Smooth muscle cell (in vitro differentiated cells): Measurements from ENCODE around the gene ADAMTSL3. TPM values are rescaled to one million over a fixed set of nuclear protein-coding genes. Genes with fewer than 3 reads are reported as not detected.

ENCODE experiments used
- DNase-seq: peaks from one replicate; lab custom pipeline; 2025; ENCODE audit not compliant: unreplicated experiment; lab: John Stamatoyannopoulos, UW
- H2AFZ ChIP-seq: fragments of 200-600 bp; sonication (generic); 2 replicates; pipeline ENCODE4 v1.6.0; 2016; ENCODE audit warnings: antibody characterized with exemption, low read depth, mild to moderate bottlenecking
- H3F3A ChIP-seq: fragments of 200-600 bp; sonication (generic); 2 replicates; pipeline ENCODE4 v1.6.0; 2017; ENCODE audit warnings: antibody characterized with exemption, low read depth
- H3K27ac ChIP-seq: fragments of 200-600 bp; sonication (generic); 2 replicates; pipeline ENCODE4 v1.5.1; 2016; ENCODE audit warnings: low read depth, mild to moderate bottlenecking
- H3K27me3 ChIP-seq: fragments of 200-600 bp; sonication (generic); 2 replicates; pipeline ENCODE4 v1.6.1; 2016; ENCODE audit warnings: low read depth, mild to moderate bottlenecking
- H3K36me3 ChIP-seq: fragments of 200-600 bp; sonication (generic); 2 replicates; pipeline ENCODE4 v1.5.1; 2016; ENCODE audit warnings: low read depth
- H3K4me1 ChIP-seq: fragments of 200-600 bp; sonication (generic); 2 replicates; pipeline ENCODE4 v1.5.1; 2016; ENCODE audit warnings: low read depth
- H3K4me2 ChIP-seq: fragments of 200-600 bp; sonication (generic); 2 replicates; pipeline ENCODE4 v1.6.0; 2016; ENCODE audit warnings: mild to moderate bottlenecking
- H3K4me3 ChIP-seq: fragments of 200-600 bp; sonication (generic); 2 replicates; pipeline ENCODE4 v1.5.1; 2016; ENCODE audit warnings: mild to moderate bottlenecking
- H3K79me2 ChIP-seq: fragments of 200-600 bp; sonication (generic); 2 replicates; pipeline ENCODE4 v1.6.0; 2016; ENCODE audit warnings: low read depth, mild to moderate bottlenecking
- H3K9ac ChIP-seq: fragments of 200-600 bp; sonication (generic); 2 replicates; pipeline ENCODE4 v1.6.0; 2016; ENCODE audit warnings: low read depth
- H3K9me3 ChIP-seq: fragments of 200-600 bp; sonication (generic); replicated peaks from 2 replicates; pipeline ENCODE4 v1.5.1; 2016; ENCODE audit warnings: low read depth
- H4K20me1 ChIP-seq: fragments of 200-600 bp; sonication (generic); 2 replicates; pipeline ENCODE4 v1.6.0; 2016; ENCODE audit warnings: low read depth
- WGBS: methylation state at CpG from one replicate; pipeline ENCODE4 v1.1.7; 2016; ENCODE audit warnings: low lambda C conversion rate; 5-methylcytosine and 5-hydroxymethylcytosine counted together
- polyA plus RNA-seq: library from polyadenylated mRNA; unstranded; fragments of >200 nt; fragmentation: Nextera tagmentation; extraction: Ambion mirVana; gene quantifications from 2 replicates; pipeline ENCODE4 v1.2.1, GENCODE V29; 2016
- total RNA-seq: library from RNA; depleted of rRNA; stranded (reverse); fragments of >200 nt; gene quantifications from 2 replicates; pipeline ENCODE4 v1.2.3, GENCODE V29; 2014
- TF ChIP-seq, protein P1 (sequence below): fragments of 200-600 bp; sonication (generic); IDR thresholded peaks from 2 replicates; pipeline ENCODE4 v1.5.1; 2017; ENCODE audit warnings: borderline replicate concordance, mild to moderate bottlenecking, antibody characterized with exemption; ENCODE audit not compliant: insufficient read depth, poor library complexity, severe bottlenecking

Gene ADAMTSL3
- total and polyA plus RNA-seq, 2 experiments from 2014 or later = 0.17 to 0.22 TPM

DNA sequence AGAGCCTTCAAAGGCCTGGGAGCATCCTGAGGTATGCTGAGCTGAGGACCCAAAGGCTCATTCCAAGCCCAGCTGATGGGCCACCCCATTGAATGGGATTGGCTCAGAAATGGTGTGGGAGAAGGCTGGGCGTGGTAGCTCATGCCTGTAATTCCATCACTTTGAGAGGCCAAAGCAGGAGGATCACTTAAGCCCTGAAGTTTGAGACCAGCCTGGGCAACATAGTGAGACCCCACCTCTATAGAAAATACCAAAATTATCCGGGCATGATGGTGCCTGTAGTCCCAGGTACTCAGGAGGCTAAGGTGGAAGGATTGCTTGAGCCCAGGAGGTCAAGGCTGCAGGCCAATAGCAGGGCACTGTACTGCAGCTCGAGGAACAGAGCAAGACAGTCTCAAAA lies 43.8 kb upstream of the ADAMTSL3 start:
- Histone ChIP-seq H3K79me2 (no peaks in the 10 kb centered on the region), H4K20me1 (no peaks in the 10 kb centered on the region), H3K27ac (no peak overlapping the region), H3F3A (no peaks in the 10 kb centered on the region), H3K9me3 (no peaks in the 10 kb centered on the region), H3K4me1 (no peaks in the 10 kb centered on the region), H2AFZ (no peak overlapping the region), H3K36me3 (no peaks in the 10 kb centered on the region), H3K4me2 (no peak overlapping the region), H3K9ac (no peak overlapping the region), H3K27me3 (no peaks in the 10 kb centered on the region), H3K4me3 (no peak overlapping the region)
- no peak for DNase-seq
- TF ChIP-seq, protein P1, sequence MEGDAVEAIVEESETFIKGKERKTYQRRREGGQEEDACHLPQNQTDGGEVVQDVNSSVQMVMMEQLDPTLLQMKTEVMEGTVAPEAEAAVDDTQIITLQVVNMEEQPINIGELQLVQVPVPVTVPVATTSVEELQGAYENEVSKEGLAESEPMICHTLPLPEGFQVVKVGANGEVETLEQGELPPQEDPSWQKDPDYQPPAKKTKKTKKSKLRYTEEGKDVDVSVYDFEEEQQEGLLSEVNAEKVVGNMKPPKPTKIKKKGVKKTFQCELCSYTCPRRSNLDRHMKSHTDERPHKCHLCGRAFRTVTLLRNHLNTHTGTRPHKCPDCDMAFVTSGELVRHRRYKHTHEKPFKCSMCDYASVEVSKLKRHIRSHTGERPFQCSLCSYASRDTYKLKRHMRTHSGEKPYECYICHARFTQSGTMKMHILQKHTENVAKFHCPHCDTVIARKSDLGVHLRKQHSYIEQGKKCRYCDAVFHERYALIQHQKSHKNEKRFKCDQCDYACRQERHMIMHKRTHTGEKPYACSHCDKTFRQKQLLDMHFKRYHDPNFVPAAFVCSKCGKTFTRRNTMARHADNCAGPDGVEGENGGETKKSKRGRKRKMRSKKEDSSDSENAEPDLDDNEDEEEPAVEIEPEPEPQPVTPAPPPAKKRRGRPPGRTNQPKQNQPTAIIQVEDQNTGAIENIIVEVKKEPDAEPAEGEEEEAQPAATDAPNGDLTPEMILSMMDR = no peak
- 92% methylated on average over 3 of the region's 3 CpGs for WGBS

DNA sequence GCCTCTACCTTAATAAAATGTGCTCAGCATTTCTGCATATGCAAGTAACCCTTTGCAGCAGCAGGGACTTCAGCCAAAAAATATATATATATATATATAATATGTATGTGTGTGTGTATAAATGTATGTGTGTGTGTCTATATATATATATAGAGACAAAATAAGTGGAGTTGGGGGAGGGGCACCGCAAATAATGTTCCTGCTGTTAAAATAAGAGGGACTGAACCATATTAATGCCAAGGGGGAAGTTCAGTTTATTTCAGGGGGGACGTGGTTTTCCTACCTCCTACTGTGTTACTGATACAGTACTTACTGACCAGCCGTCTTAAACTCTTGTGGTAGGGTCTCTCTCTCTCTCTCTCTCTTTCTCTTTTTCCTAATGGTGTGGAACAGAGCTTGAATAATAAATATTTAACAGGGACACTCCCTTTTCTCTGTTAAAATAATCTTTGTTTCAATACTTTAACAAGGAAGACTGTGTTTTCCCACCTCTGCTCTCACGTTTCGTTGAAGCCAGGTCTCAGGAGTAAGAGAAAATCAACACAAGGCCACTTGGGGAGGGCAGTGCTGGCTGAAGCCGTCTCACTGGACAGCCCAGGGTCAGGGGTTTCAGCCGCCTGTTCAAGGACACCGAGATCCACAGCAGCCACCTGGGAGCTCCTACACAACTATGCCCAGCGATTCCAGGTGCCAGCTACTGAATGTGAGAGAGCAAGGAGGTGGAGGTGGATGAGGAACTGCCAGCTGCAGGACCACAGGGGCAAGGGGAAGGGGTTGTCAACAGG lies 42.8 kb upstream of the ADAMTSL3 start:
- H3K79me2 ChIP-seq = no peaks in the 10 kb centered on the region
- H3F3A ChIP-seq = no peaks in the 10 kb centered on the region
- no peaks in the 10 kb centered on the region for H3K36me3 ChIP-seq
- no peak overlapping the region for H3K4me3 ChIP-seq
- no peak for DNase-seq
- no peak overlapping the region for H3K4me2 ChIP-seq
- H3K27me3 ChIP-seq = no peaks in the 10 kb centered on the region
- no peaks in the 10 kb centered on the region for H3K9me3 ChIP-seq
- no peaks in the 10 kb centered on the region for H3K4me1 ChIP-seq
- no peaks in the 10 kb centered on the region for H4K20me1 ChIP-seq
- H3K9ac ChIP-seq = no peak overlapping the region
- TF ChIP-seq, protein P1 = no peak
- no peak overlapping the region for H3K27ac ChIP-seq
- no peak overlapping the region for H2AFZ ChIP-seq
- WGBS = 97% methylated on average over 9 of the region's 9 CpGs

DNA sequence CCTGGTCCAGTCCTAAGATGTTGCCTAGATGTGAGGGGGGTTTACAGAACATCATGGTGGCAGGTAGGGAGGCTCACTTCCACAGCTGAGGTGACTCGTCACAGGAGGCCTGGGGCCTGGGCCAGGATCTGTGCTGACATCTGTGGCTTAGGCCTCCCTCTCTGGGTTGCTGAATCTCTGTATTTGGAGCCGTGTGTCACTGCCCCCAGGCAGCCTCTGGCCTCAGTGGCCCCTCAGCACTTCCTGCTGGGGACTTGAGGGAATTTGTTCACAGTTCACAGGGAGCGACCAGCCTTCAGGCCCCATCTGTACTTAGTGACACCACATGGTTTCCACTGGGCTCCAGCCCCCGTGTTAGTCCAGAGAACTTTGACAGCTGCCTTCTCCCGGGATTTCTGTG lies 41.7 kb upstream of the ADAMTSL3 start:
- no peak overlapping the region for H3K9ac ChIP-seq
- no peak for DNase-seq
- H3K27me3 ChIP-seq = no peaks in the 10 kb centered on the region
- no peaks in the 10 kb centered on the region for H3K9me3 ChIP-seq
- H3F3A ChIP-seq = no peaks in the 10 kb centered on the region
- no peak overlapping the region for H2AFZ ChIP-seq
- no peak overlapping the region for H3K4me3 ChIP-seq
- no peaks in the 10 kb centered on the region for H4K20me1 ChIP-seq
- no peaks in the 10 kb centered on the region for H3K79me2 ChIP-seq
- 92% methylated on average over 5 of the region's 5 CpGs for WGBS
- H3K27ac ChIP-seq = no peak overlapping the region
- no peaks in the 10 kb centered on the region for H3K36me3 ChIP-seq
- H3K4me1 ChIP-seq = no peaks in the 10 kb centered on the region
- TF ChIP-seq, protein P1 = no peak
- no peak overlapping the region for H3K4me2 ChIP-seq
